COLO668 (cell line): ENCODE results near the gene SGIP1.
"Not testable (repeated sequence)": the region's sequence is repeated elsewhere in the genome, so short reads cannot be mapped to it uniquely, and the experiment has no call there.

ENCODE experiments used
- DNase-seq: peaks from one replicate; lab custom pipeline; 2025; ENCODE audit not compliant: unreplicated experiment; lab: John Stamatoyannopoulos, UW

Gene SGIP1

GRCh38 chr1:66728021-66728420 lies 194.1 kb downstream of the SGIP1 start:
- no peak for DNase-seq

- not testable (repeated sequence) for DNase-seq
Measured at GRCh38 chr1:66728716-66729115, 194.8 kb downstream of the SGIP1 start.

DNA sequence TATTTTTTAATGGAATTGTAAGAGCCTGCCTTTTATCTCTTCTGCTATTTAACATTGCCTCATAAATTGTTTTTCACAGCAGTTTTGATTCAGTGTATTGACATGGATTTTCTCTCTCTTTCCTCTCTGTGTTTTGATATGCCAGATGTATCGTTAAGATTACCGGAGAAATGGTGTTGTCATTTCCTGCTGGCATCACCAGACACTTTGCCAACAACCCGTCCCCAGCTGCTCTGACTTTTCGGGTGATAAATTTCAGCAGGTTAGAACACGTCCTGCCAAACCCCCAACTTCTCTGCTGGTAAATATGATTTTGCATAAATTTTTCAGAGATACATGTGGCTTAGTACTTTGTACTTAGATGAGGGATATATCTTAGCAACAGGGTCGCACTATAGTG lies 195.2 kb downstream of the SGIP1 start:
- peak; percentile 68 for DNase-seq

GRCh38 chr1:66729523-66729922 lies 195.6 kb downstream of the SGIP1 start:
- DNase-seq = no peak

DNA sequence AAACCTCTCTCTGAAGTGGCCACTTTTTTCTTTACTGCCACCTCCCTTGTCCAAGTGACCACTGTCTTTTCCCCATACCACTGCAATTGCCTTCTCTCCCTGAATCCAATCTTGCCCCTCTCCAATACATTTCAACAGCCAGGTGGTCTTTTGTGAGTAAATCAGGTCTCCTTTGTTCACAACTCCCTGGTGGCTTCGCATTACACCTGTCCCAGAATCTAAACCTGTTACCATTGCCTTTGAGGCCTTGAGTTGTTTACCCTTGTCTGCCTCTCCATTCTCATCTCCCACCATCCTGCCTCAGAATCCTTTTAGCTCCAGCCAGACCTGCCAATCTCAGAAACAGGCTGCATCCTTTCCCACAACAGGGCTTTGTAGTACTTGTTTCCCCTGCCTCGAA lies 196.5 kb downstream of the SGIP1 start:
- DNase-seq = peak; percentile 39

GRCh38 chr1:66731170-66731865 lies 197.4 kb downstream of the SGIP1 start:
- DNase-seq = no peak

DNA sequence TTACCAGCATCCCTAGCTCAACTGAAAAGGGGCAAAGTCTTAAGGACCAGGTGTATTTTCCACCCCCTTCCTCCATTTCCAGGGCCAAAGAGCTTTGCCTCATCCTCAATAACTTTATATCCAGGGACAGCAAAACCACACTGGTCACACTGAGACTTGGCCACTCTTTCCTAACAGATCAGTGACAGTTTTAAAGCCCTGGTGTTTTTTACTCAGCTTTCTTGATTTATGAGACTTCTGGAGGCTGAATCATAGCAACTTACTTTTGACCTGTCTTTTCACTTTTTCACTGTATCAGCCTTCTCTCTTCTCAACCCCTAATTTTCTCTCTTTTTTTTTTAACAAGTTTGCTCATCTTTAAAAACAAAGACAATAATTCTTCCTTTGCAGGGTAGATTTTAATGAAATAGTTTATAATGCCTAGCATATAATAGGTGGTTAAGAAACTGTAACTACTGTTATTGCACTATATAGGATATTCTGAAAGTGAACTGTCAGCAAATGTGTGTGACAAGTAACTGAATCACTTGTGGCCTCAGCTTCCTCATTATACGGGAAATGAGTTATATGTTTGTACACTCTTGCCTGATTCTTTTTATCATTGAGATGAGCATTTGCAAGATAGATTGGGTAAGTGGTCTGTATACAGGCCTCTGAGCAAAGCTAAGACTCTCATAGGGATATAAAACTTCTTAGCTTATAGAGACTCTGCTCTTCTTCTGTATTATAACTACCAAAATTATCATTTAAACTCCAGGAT lies 198.6 kb downstream of the SGIP1 start:
- DNase-seq = no peak

DNA sequence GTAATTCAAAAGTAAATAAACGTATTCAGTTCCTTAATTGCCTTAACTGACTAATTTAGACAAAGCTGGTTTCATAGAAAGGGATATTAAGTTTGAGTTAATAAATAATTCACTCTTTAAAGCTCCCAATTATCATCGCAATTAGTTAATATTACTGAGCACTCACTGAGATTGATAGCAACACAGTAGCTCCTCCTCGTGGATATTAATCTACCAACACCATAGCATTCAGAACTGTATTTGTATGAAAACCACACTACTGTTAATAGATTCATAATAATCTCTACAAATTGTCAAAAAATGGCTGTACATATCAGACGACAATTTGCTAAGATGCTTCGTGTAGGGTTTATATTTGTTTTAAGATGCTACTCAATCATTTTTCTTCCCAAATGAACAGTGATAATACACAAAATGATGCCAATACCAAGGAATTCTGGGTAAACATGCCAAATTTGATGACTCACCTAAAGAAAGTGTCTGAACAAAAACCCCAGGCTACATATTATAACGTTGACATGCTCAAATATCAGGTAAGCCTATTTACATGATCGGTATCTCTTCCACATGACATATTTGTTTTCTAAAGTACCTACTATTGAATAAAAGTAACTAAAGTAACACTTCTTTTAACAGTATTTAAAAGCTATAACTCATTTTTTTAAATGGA lies 199.5 kb downstream of the SGIP1 start:
- DNase-seq = no peak

DNA sequence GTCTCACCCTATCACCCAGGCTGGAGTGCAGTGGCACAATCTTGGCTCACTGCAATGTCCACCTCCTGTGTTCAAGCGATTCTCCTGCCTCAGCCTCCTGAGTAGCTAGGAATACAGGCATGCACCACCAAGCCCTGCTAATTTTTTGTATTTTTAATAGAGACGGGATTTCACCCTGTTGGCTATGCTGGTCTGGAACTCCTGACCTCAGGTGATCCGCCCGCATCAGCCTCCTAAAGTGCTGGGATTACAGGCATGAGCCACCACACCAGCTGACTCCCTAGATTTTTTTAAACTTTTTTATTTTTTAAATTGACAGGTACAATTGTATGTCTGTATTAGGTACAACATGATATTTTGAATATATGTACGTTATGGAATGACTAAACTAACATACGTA lies 200.6 kb downstream of the SGIP1 start:
- not testable (repeated sequence) for DNase-seq

GRCh38 chr1:66737836-66738235 lies 203.9 kb downstream of the SGIP1 start:
- DNase-seq = no peak

GRCh38 chr1:66739401-66740157 lies 205.6 kb downstream of the SGIP1 start:
- no peak for DNase-seq

DNA sequence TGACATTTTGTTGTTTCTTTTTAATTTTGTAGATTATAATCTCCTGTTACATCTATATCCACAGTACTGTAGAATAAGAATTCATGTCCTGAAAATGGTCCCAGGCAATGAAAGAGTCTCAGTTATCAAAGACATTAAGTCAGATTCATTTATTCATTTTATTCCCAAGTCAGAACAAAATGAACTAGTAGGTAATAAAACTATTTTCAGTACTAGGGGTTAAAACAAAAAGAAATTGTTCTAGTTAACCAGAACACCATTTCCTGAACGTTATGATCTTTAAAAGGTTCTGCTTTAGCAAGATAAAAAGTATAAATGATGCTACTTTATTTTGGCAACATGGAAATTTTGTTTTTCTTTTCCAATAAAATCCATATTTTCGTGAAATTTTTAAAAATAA lies 211.5 kb downstream of the SGIP1 start:
- DNase-seq = no peak

- DNase-seq = no peak
Measured at GRCh38 chr1:66747501-66747900, 213.5 kb downstream of the SGIP1 start.

- DNase-seq = no peak
Measured at GRCh38 chr1:66750577-66750976, 216.6 kb downstream of the SGIP1 start.

DNA sequence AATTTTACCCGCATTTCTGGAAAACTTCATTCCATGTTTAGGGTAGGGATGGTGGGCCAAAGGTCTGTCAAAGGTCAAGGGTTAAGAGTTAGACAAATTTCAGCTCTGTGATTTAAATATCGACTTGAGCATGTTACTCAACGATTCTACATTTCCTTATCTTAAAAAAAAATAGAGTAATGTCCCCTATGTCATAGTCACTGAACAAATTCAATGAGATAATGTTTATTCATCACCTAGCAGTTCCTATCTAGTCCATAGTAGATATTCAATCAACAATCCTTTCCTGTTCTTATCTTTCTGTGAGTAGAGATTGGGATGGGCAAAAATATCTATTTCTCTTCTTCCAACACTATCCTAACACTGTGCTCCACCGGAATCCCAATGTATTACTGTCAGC lies 217.2 kb downstream of the SGIP1 start:
- DNase-seq = no peak

DNA sequence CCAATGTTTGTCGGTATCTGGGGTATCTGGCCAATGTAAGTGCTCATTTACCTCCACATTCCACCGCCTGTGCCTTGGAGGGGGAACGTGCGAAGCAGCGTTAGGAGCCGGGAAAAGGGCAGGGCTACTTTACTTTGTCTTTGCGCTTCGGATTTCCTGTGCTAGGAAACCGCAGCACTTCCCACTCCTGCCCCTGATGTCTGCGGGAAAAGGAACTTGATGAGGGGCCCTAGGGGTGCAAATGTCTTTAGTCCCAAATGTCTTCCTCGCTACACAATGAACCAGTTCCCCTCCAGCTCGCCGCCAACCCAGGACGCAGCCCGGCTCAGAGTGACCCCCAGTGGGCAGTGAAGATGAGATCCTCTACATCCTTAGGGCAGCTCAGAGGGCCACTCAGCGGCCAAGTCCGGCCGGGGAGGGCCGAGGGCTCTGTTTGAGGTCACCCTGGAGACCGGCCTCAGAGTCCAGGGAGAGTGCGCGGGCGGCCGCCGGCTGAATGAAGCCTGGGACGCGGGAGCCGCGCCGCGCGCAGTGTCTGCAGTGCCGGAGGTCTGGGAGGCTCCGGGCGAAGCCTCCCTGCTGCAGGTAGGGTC lies 218.1 kb downstream of the SGIP1 start, which contains the start of gene DYNLT5:
DYNLT5 (plus strand) TSS at position 460 of the 593 bp plus-strand sequence. CDS start 2,200 bp downstream, outside the sequence.
- no peak for DNase-seq

GRCh38 chr1:66752671-66753371 lies 218.9 kb downstream of the SGIP1 start:
- no peak for DNase-seq

- no peak for DNase-seq
Measured at GRCh38 chr1:66757722-66758240, 223.8 kb downstream of the SGIP1 start.

- DNase-seq = no peak
Measured at GRCh38 chr1:66758241-66758755, 224.3 kb downstream of the SGIP1 start.

DNA sequence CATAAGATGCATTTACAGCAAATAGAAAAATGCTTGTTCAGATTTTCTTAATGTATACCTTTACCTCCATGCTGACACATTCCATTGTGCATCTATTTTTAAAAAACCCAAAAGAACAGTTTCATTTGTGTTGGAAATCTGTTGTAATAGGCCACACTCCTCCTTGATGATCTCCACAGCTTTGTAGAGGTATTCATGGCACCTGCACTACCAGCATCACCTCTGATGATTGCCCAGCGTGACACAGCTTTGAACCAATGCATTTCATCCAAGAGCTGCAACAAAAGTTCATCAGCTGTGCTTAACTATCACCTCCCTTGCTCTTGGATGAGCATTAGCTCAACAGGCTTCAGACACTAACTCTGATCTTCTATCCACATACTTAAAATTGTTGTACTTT lies 226.6 kb downstream of the SGIP1 start:
- no peak for DNase-seq
